ENCODE results near the gene DYRK4. TPM values are rescaled to one million over a fixed set of nuclear protein-coding genes. Genes with fewer than 3 reads are reported as not detected.

DYRK4 gene
- total RNA-seq, 1 experiment from 2014 or later: 27.1 TPM

DNA sequence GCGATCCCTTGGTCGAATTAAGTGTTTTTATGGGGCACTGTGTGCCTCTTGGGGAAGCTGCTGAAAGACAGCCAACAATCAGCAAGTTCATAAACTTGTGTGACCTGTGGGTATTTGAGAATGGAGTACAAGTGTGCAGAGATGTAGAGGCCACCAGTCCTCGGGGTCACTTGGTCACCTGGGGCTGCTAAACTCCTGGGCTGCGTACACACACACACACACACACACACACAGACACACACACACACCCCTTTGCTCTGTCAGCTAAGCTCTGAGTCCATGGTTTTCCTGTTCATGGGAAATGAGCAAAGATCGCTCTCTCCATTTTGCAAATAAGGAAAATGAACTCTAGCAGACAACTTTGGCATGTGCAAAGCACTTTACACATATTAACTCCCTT, 24.5 kb downstream of the DYRK4 start:
- Histone ChIP-seq H3K9me2 (ENCODE audit: insufficient read depth) (no peaks in the 10 kb centered on the region), H3K9ac (ENCODE audit: low read length) (no peak overlapping the region), H3K4me3 (replicated peaks in 1 of 2; ENCODE audit: low read depth in 1 of 2, low read length in 2 of 2) (no peak overlapping the region), H2AFZ (ENCODE audit: low read depth, low read length, poor library complexity, severe bottlenecking) (no peak overlapping the region), H4K20me1 (ENCODE audit: insufficient read depth) (no peaks in the 10 kb centered on the region), H3K9me3 (ENCODE audit: control insufficient read depth in 1 of 2, insufficient read depth in 1 of 2, low read depth in 1 of 2, low read length in 2 of 2) (no peaks in the 10 kb centered on the region), H3K27me3 (ENCODE audit: insufficient read depth, low read length) (no peaks in the 10 kb centered on the region), H3K36me3 (ENCODE audit: control insufficient read depth in 1 of 2, insufficient read depth in 2 of 2, low read length in 2 of 2) (no peaks in the 10 kb centered on the region), H3K4me2 (ENCODE audit: low read length) (no peak overlapping the region), H3K27ac (ENCODE audit: low read depth, low read length) (no peak overlapping the region), H3K79me2 (ENCODE audit: insufficient read depth, low read length) (no peaks in the 10 kb centered on the region), H3K4me1 (ENCODE audit: control insufficient read depth in 1 of 2, insufficient read depth in 2 of 2, low read length in 2 of 2) (no peaks in the 10 kb centered on the region)
- ChIA-PET CTCF (no interaction called here), RAD21 (ENCODE audit: low non-redundant PET in 1 of 2, low total read pairs in 2 of 2, uncharacterized antibody in 2 of 2, unreplicated experiment in 2 of 2) (no interaction called here), POLR2A (no interaction called here)
- no peak for DNase-seq (ENCODE audit: low read depth, low spot score)
- intact Hi-C loops (cut with micrococcal nuclease): no loop called here
- ATAC-seq: no peak
- TF ChIP-seq, protein P1, sequence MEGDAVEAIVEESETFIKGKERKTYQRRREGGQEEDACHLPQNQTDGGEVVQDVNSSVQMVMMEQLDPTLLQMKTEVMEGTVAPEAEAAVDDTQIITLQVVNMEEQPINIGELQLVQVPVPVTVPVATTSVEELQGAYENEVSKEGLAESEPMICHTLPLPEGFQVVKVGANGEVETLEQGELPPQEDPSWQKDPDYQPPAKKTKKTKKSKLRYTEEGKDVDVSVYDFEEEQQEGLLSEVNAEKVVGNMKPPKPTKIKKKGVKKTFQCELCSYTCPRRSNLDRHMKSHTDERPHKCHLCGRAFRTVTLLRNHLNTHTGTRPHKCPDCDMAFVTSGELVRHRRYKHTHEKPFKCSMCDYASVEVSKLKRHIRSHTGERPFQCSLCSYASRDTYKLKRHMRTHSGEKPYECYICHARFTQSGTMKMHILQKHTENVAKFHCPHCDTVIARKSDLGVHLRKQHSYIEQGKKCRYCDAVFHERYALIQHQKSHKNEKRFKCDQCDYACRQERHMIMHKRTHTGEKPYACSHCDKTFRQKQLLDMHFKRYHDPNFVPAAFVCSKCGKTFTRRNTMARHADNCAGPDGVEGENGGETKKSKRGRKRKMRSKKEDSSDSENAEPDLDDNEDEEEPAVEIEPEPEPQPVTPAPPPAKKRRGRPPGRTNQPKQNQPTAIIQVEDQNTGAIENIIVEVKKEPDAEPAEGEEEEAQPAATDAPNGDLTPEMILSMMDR (IDR thresholded peaks at IDR 0.05 in 2 of 3, conservative IDR thresholded peaks at IDR 0.05 in 1 of 3; ENCODE audit: borderline replicate concordance in 1 of 3, insufficient read depth in 1 of 3, low read depth in 2 of 3, low read length in 2 of 3): no peak
- TF ChIP-seq, protein P2, sequence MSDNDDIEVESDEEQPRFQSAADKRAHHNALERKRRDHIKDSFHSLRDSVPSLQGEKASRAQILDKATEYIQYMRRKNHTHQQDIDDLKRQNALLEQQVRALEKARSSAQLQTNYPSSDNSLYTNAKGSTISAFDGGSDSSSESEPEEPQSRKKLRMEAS (IDR thresholded peaks at IDR 0.05): no peak
- TF ChIP-seq CBX3 (IDR thresholded peaks at IDR 0.05; ENCODE audit: low read depth) (no peak), YY1 (IDR thresholded peaks at IDR 0.05; ENCODE audit: extremely low read depth, insufficient replicate concordance, low read depth, low read length) (no peak), ZFX (IDR thresholded peaks at IDR 0.05) (no peak), POLR2AphosphoS5 (IDR thresholded peaks at IDR 0.05; ENCODE audit: low read depth, low read length) (no peak), EZH2phosphoT487 (IDR thresholded peaks at IDR 0.05; ENCODE audit: borderline replicate concordance) (no peak), SRF (IDR thresholded peaks at IDR 0.05; ENCODE audit: low read depth) (no peak), EZH2 (IDR thresholded peaks at IDR 0.05) (no peak), SP1 (IDR thresholded peaks at IDR 0.05; ENCODE audit: low read depth) (no peak), SIN3A (IDR thresholded peaks at IDR 0.05; ENCODE audit: low read depth) (no peak), CEBPB (IDR thresholded peaks at IDR 0.05; ENCODE audit: low read depth) (no peak), POLR2A (IDR thresholded peaks at IDR 0.05; ENCODE audit: borderline replicate concordance, extremely low read depth, insufficient read depth, insufficient read length) (no peak), JUND (IDR thresholded peaks at IDR 0.05) (no peak), ZNF274 (IDR thresholded peaks at IDR 0.05; ENCODE audit: low read depth, low read length) (no peak), ELF1 (IDR thresholded peaks at IDR 0.05; ENCODE audit: borderline replicate concordance, low read depth) (no peak), FOSL1 (IDR thresholded peaks at IDR 0.05; ENCODE audit: low read depth) (no peak)
- TF ChIP-seq, protein P3, sequence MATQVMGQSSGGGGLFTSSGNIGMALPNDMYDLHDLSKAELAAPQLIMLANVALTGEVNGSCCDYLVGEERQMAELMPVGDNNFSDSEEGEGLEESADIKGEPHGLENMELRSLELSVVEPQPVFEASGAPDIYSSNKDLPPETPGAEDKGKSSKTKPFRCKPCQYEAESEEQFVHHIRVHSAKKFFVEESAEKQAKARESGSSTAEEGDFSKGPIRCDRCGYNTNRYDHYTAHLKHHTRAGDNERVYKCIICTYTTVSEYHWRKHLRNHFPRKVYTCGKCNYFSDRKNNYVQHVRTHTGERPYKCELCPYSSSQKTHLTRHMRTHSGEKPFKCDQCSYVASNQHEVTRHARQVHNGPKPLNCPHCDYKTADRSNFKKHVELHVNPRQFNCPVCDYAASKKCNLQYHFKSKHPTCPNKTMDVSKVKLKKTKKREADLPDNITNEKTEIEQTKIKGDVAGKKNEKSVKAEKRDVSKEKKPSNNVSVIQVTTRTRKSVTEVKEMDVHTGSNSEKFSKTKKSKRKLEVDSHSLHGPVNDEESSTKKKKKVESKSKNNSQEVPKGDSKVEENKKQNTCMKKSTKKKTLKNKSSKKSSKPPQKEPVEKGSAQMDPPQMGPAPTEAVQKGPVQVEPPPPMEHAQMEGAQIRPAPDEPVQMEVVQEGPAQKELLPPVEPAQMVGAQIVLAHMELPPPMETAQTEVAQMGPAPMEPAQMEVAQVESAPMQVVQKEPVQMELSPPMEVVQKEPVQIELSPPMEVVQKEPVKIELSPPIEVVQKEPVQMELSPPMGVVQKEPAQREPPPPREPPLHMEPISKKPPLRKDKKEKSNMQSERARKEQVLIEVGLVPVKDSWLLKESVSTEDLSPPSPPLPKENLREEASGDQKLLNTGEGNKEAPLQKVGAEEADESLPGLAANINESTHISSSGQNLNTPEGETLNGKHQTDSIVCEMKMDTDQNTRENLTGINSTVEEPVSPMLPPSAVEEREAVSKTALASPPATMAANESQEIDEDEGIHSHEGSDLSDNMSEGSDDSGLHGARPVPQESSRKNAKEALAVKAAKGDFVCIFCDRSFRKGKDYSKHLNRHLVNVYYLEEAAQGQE (IDR thresholded peaks at IDR 0.05; ENCODE audit: low read depth): no peak
- TF ChIP-seq, protein P4, sequence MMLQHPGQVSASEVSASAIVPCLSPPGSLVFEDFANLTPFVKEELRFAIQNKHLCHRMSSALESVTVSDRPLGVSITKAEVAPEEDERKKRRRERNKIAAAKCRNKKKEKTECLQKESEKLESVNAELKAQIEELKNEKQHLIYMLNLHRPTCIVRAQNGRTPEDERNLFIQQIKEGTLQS (IDR thresholded peaks at IDR 0.05): no peak
- TF ChIP-seq, protein P5, sequence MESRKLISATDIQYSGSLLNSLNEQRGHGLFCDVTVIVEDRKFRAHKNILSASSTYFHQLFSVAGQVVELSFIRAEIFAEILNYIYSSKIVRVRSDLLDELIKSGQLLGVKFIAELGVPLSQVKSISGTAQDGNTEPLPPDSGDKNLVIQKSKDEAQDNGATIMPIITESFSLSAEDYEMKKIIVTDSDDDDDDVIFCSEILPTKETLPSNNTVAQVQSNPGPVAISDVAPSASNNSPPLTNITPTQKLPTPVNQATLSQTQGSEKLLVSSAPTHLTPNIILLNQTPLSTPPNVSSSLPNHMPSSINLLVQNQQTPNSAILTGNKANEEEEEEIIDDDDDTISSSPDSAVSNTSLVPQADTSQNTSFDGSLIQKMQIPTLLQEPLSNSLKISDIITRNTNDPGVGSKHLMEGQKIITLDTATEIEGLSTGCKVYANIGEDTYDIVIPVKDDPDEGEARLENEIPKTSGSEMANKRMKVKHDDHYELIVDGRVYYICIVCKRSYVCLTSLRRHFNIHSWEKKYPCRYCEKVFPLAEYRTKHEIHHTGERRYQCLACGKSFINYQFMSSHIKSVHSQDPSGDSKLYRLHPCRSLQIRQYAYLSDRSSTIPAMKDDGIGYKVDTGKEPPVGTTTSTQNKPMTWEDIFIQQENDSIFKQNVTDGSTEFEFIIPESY (IDR thresholded peaks at IDR 0.05; ENCODE audit: extremely low read depth, insufficient replicate concordance, low read length): no peak
- BruUV-seq (replicated peaks): no TSS peak

All from HCT116 (cell line).